GM21515 (cell line): ENCODE results near the gene CX3CL1.
"Not testable (repeated sequence)": the region's sequence is repeated elsewhere in the genome, so short reads cannot be mapped to it uniquely, and the experiment has no call there.

Experiments
- ATAC-seq: cut with Tn5 transposase; IDR thresholded peaks from one replicate; pipeline ENCODE4 v1.9.1; 2021; ENCODE audit not compliant: unreplicated experiment

CX3CL1 gene

DNA sequence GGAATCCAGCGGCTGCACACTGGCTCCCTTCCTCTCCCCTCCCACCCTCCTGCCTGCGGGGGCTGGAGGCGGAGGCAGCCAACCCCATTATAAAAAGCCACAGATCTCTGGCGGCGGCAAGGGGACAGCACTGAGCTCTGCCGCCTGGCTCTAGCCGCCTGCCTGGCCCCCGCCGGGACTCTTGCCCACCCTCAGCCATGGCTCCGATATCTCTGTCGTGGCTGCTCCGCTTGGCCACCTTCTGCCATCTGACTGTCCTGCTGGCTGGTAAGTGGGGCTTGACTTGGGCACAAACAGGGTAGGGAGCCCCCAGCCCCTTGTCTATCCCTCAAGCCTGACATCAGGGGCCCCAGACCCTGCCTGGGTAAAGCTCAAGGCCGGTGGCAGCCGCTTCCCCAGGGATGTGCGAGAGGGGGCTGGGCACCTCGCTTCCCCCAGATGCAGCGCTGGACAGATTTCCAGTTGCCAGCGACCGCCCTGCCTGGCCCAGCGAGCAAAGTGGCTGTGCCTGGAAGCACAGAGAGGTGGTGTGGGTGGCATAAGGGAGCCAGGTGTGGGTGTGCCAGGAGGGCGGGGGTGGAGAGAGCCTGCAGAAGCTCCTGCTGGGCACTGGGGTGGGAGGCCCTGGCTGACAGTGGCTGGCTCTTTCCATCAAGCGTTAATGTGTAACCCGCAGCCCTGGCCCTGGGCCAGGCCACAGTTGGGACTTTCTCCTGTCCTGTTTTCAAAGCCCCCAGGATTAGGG is at the start of gene CX3CL1:
CX3CL1 (plus strand) TSS at position 119 of the 745 bp plus-strand sequence; CDS start at position 198, 79 bp downstream.
- ATAC-seq: no peak

DNA sequence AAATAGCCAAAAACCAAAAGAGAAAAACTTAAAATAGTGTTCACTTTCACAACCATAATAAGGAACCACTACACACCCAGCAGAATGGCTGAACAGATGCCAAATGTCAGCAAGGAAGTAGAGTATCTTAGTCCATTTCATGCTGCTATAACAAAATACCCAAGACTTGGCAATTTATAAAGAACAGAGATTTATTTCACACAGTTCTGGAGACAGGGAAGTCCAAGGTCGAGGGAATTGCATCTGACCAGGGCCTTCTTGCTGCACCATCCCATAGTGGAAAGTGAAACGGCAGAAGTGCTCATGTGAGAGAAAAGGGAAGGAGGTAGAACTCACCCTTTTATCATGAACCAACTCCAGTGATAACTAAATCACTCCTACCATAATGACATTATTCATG is 47.5 kb upstream of the CX3CL1 start:
- ATAC-seq: no peak

DNA sequence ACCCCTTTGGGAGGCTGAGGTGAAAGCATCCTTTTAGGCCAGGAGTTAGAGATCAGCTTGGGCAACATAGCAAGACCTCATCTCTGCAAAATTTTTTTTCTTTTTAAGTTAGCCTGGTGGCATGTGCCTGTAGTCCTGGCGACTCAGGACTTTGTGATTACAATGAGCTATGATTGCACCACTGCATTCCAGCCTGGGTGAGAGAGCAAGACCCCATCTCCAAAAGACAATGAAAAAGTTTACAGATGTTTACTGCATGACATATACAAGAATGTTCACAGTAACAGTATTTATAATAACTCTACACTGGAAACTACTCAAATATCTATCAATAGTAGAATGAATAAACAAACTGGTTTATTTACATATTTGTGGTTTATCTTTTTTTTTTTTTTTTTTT is 46.8 kb upstream of the CX3CL1 start:
- no peak for ATAC-seq

DNA sequence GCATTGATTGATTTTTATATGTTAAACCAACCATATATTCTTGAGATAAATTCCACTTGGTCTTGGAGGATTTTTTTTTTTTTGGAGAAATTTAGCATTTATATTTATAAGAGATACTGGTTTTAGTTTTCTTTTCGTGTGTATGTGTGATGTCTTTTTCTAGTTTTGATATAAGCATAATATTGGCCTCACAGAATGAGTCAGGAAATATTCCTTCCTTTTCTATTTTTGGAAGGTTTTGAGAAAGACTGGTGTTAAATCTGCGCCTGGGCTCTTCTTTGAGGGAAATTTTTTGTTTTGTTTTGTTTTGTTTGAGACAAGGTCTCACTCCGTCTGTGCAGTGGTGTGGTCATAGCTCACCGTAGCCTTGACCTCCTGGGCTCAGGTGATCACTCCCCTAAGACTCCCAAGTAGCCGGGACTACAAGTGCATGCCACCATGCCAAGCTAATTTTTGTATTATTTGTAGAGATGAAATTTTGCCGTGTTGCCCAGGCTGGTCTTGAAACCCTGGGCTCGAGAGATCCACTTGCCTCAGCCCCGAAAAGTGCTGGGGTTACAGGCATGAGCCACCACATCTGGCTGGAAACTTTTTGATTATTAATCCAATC is 42.5 kb upstream of the CX3CL1 start:
- ATAC-seq: no peak

DNA sequence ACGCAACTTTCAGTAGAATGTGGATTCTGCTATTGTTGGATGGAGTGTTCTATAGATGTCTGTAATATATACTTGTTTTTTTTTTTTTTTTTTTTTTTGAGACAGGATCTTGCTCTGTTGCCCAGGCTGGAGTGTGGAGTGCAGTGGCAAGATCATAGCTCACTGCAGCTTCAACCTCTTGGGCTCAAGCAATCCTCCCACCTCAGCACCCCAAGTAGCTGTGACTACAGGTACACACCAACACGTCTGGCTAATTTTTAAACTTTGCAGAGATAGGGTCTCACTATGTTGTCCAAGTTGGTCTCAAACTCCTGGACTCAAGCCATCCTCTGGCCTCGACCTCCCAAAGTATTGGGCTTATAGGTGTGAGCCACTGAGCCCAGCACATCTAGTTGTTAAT is 40.9 kb upstream of the CX3CL1 start:
- ATAC-seq: no peak

GRCh38 chr16:57333402-57333801 is 38.9 kb upstream of the CX3CL1 start:
- no peak for ATAC-seq

DNA sequence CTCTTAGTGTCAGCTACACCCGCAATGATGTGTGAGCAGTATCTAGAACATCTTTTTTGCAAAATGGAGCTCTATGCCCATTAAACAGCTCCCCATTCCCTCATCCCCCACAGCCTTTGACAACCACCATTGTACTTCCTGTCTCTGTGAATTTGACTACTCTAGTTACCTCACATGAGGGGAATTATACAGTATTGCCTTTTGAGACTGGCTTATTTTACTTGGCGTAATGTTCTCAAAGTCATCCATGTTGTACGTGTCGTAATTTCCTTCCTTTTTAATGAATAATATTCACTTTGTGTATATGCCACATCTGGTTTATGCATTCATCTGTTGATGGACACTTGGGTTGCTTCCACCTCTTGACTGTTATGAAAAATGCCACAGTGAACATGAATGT is 36.9 kb upstream of the CX3CL1 start:
- ATAC-seq: no peak

GRCh38 chr16:57341062-57341440 is 31.2 kb upstream of the CX3CL1 start:
- ATAC-seq: no peak

GRCh38 chr16:57341441-57342303 is 30.6 kb upstream of the CX3CL1 start:
- no peak for ATAC-seq

GRCh38 chr16:57342606-57343005 is 29.7 kb upstream of the CX3CL1 start:
- not testable (repeated sequence) for ATAC-seq

DNA sequence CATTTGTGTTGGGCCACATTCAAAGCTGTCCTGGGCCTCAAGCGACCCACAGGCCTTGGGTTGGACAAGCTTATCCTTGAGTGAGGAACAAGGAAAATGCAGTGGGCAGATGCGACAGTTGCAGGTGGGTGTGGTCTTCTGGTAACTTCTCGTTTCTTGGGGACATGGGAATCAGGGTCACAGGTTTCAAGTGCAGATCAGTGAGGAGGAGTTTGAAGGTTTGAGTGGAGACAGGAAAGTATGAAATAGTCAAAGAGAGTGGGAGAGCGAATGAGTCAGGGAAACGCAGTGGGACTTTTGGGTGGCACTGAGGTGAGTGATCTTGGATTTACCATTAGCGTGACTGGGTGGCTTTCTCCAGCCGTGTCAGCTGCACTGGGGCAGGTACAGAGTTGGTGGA is 29.1 kb upstream of the CX3CL1 start:
- ATAC-seq: no peak

- not testable (repeated sequence) for ATAC-seq
Observed at GRCh38 chr16:57344094-57344493, 28.2 kb upstream of the CX3CL1 start.

DNA sequence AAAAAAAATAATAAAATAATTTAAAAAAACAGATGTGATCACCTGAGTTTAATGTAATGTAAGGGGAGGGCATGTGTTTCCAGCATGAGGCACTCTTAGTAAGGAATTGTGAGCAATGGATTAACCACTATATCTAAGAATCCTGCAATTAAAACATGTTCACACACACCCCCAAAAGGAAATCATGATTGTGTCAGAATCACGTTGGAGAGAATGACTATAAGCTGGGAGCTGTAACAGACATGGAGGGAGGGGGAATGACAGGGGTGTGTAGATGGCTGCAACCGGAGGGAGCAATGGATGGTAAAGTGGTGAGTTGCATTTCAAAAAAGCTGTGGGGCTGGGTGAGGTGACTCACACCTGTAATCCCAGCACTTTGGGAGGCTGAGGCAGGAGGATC is 27.3 kb upstream of the CX3CL1 start:
- no peak for ATAC-seq

- ATAC-seq: no peak
Observed at GRCh38 chr16:57345666-57346204, 26.6 kb upstream of the CX3CL1 start.

GRCh38 chr16:57347858-57348257 is 24.4 kb upstream of the CX3CL1 start:
- ATAC-seq: no peak

DNA sequence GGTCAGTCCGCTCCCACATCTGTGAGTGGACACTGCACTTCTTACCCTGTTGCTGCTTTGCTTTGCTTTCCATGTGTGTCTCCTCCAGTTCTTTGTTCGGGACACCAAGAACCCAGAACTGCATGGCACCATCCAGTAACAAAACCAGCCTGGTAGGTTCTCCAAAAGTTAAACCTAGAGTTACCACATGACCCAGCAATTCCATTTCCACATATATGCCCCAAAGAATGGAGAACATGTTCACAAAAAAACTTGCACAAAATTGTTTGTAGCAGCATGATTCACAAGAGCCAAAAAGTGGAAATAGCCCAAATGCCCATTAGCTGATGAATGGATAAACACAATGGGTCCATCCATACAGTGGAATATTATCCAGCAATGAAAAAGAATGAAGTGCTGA is 24.0 kb upstream of the CX3CL1 start:
- ATAC-seq: no peak

DNA sequence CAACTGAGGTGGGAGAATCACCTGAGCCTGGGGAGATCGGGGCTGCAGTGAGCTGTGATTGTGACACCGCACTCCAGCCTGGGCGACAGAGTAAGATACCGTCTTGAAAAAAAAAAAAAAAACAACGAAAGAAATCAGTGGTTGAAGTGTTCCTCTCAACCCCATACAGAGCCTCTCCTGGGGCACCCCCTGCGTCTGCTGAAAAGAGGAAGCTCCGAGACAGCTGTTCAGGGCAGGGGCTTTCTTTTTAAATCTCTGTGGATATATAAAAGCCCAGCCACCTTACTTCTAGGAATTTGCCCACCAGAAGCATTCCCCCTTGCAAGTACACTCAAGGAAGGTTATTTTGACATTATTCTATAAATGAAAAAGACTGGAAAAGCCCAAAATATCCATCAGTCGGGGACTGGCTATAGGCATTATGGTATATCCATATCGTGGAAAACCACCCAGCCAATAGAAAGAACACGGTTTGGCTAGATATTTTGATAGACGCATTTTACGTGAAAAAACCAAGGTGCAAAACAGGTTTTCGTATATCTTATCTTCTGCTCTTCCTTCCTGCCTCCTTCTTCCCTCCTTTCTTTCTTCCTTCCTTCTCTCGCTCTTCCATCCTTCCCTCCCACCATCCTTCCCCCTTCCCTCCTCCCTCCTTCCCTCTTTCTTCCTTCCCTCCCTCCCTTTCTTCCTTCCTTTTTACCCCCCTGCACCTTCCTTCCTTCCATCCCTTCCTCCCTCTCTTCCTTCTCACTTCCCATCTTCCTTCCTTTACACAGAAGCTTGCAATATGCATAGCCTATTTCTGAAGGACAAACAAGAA is 22.9 kb upstream of the CX3CL1 start:
- peak; percentile 82 for ATAC-seq

- no peak for ATAC-seq
Observed at GRCh38 chr16:57352636-57353047, 19.6 kb upstream of the CX3CL1 start.

DNA sequence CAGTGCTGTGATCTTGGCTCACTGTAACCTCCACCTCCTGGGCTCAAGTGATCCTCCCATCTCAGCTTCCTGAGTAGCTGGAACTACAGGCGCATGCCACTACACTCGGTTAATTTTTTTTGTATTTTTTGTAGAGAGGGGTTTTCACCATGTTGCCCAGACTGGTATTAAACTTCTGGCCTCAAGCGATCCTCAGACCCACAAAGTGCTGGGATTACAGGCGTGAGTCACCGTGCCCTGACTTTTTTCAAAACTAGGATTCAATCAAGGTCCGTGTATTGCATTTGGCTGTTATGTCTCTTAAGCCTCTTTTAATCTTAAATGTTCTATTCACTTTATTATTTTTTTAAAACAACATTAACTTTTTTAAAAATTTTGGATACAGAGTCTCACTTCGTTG is 18.0 kb upstream of the CX3CL1 start:
- ATAC-seq: no peak

GRCh38 chr16:57355898-57356414 is 16.3 kb upstream of the CX3CL1 start:
- ATAC-seq: no peak
